NOMO-1 treated with DMSO at 0.1 percent for 48 hours (cell line): ENCODE data around the gene MRTFB.

Experiments used
- DNase-seq: peaks from one replicate; lab custom pipeline; 2025; ENCODE audit not compliant: unreplicated experiment; lab: John Stamatoyannopoulos, UW

The MRTFB gene

GRCh38 chr16:14306485-14307058, 235.5 kb downstream of the MRTFB start:
- no peak for DNase-seq

- no peak for DNase-seq
Measured at GRCh38 chr16:14307059-14307526, 236.0 kb downstream of the MRTFB start.

GRCh38 chr16:14307527-14308367, 236.6 kb downstream of the MRTFB start:
- DNase-seq = no peak

GRCh38 chr16:14308368-14308723, 237.2 kb downstream of the MRTFB start:
- DNase-seq = no peak

- no peak for DNase-seq
Measured at GRCh38 chr16:14309001-14309886, 238.1 kb downstream of the MRTFB start.

- no peak for DNase-seq
Measured at GRCh38 chr16:14309906-14310305, 238.8 kb downstream of the MRTFB start.

- DNase-seq = no peak
Measured at GRCh38 chr16:14310519-14310991, 239.4 kb downstream of the MRTFB start.

GRCh38 chr16:14314116-14314515, 243.0 kb downstream of the MRTFB start:
- no peak for DNase-seq

- no peak for DNase-seq
Measured at GRCh38 chr16:14315683-14316320, 244.7 kb downstream of the MRTFB start.
